ENCODE data around the gene CBFA2T2.

CBFA2T2 gene

GRCh38 chr20:33648396-33649004 is 158.6 kb downstream of the CBFA2T2 start:
- TF ChIP-seq ZFX (IDR thresholded peaks at IDR 0.05): no peak
- TF ChIP-seq CTCF (conservative IDR thresholded peaks at IDR 0.05): no peak
- peak overlapping the region; percentile 93 for H3K27ac ChIP-seq

- TF ChIP-seq ZFX (IDR thresholded peaks at IDR 0.05) (no peak), CTCF (conservative IDR thresholded peaks at IDR 0.05) (no peak)
- H3K27ac ChIP-seq: peak overlapping the region; percentile 93
These were observed 159.3 kb downstream of the CBFA2T2 start for GRCh38 chr20:33649201-33649681.

- H3K27ac ChIP-seq: peak overlapping the region; percentile 93
- TF ChIP-seq CTCF (conservative IDR thresholded peaks at IDR 0.05) (no peak), ZFX (IDR thresholded peaks at IDR 0.05) (no peak)
These were observed 160.3 kb downstream of the CBFA2T2 start for GRCh38 chr20:33650111-33650752.

- H3K27ac ChIP-seq: peak overlapping the region; percentile 93
- TF ChIP-seq ZFX (IDR thresholded peaks at IDR 0.05): no peak
- no peak for TF ChIP-seq CTCF (conservative IDR thresholded peaks at IDR 0.05)
These were observed 161.1 kb downstream of the CBFA2T2 start for GRCh38 chr20:33650753-33651561.

- H3K27ac ChIP-seq: peak overlapping the region; percentile 93
These were observed 161.7 kb downstream of the CBFA2T2 start for GRCh38 chr20:33651562-33652048.

GRCh38 chr20:33653218-33653899 is 163.5 kb downstream of the CBFA2T2 start:
- H3K27ac ChIP-seq: peak overlapping the region; percentile 93
- TF ChIP-seq ZFX (IDR thresholded peaks at IDR 0.05) (no peak), CTCF (conservative IDR thresholded peaks at IDR 0.05) (no peak; the same call in 1 of the 2 replicates)

More at GRCh38 chr20:33651562-33652048, 161.7 kb downstream of the CBFA2T2 start:
- TF ChIP-seq ZFX (IDR thresholded peaks at IDR 0.05): no peak
- TF ChIP-seq CTCF (conservative IDR thresholded peaks at IDR 0.05): no peak
